Limb (tissue), 2 donors: ENCODE results near the gene RCBTB2.
"Not testable (repeated sequence)": the region's sequence is repeated elsewhere in the genome, so short reads cannot be mapped to it uniquely, and the experiment has no call there.

Experiments
- DNase-seq, 2 donors: peaks; one replicate each; pipeline ENCODE4 v3.0.0-alpha.2; 2016; ENCODE audit errors: extremely low spot score in 2 of 2

RCBTB2 gene

GRCh38 chr13:48532506-48533499 is at the start of gene RCBTB2:
Gene RCBTB2, minus strand, starts transcription at chr13:48533080. Its CDS starts 11,141 bp downstream, at chr13:48521939.
- peak; percentile 99 for DNase-seq

GRCh38 chr13:48582084-48582483 is 49.2 kb upstream of the RCBTB2 start:
- DNase-seq = no peak

- no peak for DNase-seq
Measured at GRCh38 chr13:48580896-48581295, 48.0 kb upstream of the RCBTB2 start.

- DNase-seq = peak; percentile 79 to 84
Measured at GRCh38 chr13:48580185-48580803, 47.4 kb upstream of the RCBTB2 start.

GRCh38 chr13:48579919-48580180 is 47.0 kb upstream of the RCBTB2 start:
- DNase-seq = not testable (repeated sequence)

- DNase-seq = no peak
Measured at GRCh38 chr13:48579165-48579918, 46.5 kb upstream of the RCBTB2 start.

GRCh38 chr13:48578516-48579164 is 45.8 kb upstream of the RCBTB2 start:
- DNase-seq = no peak

- DNase-seq = no peak
Measured at GRCh38 chr13:48576448-48577010, 43.6 kb upstream of the RCBTB2 start.

- no peak for DNase-seq
Measured at GRCh38 chr13:48575031-48575430, 42.2 kb upstream of the RCBTB2 start.

GRCh38 chr13:48574041-48574796 is 41.3 kb upstream of the RCBTB2 start:
- DNase-seq = no peak

GRCh38 chr13:48573213-48574007 is 40.5 kb upstream of the RCBTB2 start:
- DNase-seq = no peak

GRCh38 chr13:48571126-48571913 is 38.4 kb upstream of the RCBTB2 start:
- peak; percentile 58 to 88 for DNase-seq

GRCh38 chr13:48570216-48570828 is 37.4 kb upstream of the RCBTB2 start:
- no peak for DNase-seq

- no peak for DNase-seq
Measured at GRCh38 chr13:48569104-48569666, 36.3 kb upstream of the RCBTB2 start.

GRCh38 chr13:48568370-48569103 is 35.7 kb upstream of the RCBTB2 start:
- DNase-seq = no peak

- peak in 1 of 2 donors; percentile 84 for DNase-seq
Measured at GRCh38 chr13:48567515-48568369, 34.9 kb upstream of the RCBTB2 start.
